GM19023 (cell line): Measurements from ENCODE around the gene SNAPC2.
"Not testable (repeated sequence)": the region's sequence is repeated elsewhere in the genome, so short reads cannot be mapped to it uniquely, and the experiment has no call there.

Experiments used
- ATAC-seq: cut with Tn5 transposase; IDR thresholded peaks from one replicate; pipeline ENCODE4 v1.9.1; 2021; ENCODE audit warnings: mild to moderate bottlenecking, moderate library complexity; ENCODE audit not compliant: unreplicated experiment

Gene SNAPC2

DNA sequence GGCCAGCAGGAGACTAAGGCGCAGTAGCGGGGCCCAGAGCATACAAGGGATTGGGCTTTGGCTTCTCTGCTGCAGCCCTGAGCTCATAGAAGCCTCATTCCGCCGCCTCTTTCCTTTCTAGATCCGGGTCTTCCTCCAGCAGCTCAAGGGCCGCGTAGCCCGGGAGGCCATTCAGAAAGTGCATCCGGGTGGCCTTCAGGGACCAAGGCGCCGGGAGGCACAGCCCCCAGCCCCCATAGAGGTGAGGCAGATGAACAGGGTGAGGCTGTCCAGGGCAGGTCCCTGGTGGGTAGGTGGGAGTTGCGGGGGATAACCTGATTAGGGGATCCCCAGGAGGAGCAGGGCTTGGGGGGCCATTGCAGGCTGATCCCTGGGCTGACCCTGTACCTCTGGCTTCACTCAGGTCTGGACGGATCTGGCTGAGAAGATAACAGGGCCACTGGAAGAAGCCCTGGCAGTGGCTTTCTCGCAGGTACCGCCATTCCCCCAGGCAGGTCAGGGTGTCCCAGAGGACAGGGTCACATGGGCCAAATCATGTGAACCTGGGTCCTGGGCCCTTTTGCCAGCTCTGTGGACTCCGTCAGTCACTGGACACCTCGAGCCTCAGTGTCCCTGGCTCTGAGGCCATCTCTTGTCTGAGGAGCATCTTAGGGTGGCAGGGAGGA, 1.3 kb downstream of the SNAPC2 start:
- no peak for ATAC-seq

DNA sequence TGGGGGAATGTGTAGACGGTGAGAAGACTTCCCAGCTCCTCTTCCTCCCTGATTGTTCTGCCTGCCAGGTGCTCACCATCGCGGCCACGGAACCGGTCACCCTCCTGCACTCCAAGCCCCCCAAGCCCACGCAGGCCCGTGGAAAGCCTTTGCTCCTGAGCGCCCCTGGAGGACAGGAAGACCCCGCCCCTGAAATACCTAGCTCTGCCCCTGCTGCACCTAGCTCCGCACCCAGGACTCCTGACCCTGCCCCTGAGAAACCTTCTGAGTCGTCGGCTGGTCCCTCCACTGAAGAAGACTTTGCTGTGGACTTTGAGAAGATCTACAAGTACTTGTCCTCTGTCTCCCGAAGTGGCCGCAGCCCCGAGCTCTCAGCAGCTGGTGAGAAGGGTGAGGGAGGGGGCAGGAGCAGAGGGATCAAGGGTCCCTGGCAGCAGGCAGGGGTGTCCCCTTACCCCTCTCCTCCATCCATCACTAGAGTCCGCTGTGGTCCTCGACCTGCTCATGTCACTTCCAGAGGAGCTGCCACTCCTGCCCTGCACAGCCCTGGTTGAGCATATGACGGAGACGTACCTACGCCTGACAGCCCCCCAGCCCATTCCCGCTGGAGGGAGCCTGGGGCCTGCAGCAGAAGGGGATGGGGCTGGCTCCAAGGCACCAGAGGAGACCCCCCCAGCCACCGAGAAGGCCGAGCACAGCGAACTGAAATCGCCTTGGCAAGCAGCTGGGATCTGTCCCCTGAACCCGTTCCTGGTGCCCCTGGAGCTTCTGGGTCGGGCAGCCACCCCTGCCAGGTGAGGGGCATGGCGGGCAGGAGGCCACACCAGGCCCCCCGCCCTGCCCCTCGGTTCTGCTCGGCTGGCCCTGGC, 2.1 kb downstream of the SNAPC2 start:
- no peak for ATAC-seq

DNA sequence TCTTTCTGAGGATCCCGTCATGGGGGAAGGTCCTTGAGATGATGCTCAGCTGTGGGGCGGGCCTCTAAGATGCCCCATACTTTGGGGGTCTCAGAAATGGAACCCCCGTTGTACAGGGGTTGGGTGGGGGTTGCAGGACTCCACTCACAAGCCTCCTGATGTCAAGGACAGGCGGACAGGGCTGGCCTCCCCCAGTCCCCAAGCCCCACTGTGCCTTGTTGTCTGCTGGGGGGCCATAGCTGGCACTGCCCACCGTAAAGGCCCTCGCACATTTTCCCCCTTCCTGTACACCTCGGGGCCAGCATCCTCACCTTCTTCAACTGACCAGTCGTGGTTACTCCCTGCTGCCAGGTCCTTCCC, 2.7 kb downstream of the SNAPC2 start:
- ATAC-seq, result no peak

DNA sequence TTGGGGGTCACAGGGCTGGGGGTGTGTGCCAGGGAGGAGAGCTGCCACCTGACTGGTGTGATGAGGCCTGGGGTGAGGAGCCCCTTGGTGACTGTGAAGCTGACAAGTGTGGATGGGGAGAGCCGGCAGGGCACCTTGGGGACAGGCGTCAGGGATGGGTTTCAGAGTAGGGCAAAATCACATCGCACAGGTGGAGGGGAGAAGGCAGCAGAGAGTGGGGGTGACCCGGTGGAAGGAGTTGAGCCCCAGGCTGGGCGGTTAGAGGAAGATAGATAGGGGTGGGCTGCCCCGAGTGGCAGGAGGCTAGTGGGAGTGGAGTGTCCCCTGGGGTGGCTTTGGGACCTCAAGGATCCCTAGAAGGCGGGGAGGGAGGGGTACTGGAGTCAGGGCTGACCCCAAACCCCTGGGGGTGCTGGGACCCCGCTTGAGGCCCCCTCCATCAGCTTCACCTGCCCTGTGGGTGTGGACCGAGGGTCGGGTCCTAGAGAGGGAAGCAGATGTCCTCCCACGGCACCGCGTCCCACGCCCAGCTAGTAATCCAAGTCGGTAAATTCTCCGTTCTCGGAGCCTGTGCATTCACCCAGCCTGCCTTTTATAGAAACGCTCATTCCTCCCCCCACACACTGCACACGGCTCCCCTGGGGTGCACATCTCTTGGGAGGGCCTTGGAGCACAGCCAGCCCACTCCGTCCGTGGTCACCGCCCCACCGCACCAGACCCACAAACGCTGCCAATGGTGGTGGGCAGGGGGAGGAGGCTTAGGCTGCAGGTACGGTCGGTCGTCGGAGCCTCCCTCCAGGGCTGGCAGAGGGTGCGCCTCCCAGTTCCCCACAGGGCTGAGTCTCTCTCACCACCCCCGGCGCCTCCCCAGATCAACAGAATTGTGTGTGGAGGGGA, 3.4 kb downstream of the SNAPC2 start:
- ATAC-seq, result no peak

DNA sequence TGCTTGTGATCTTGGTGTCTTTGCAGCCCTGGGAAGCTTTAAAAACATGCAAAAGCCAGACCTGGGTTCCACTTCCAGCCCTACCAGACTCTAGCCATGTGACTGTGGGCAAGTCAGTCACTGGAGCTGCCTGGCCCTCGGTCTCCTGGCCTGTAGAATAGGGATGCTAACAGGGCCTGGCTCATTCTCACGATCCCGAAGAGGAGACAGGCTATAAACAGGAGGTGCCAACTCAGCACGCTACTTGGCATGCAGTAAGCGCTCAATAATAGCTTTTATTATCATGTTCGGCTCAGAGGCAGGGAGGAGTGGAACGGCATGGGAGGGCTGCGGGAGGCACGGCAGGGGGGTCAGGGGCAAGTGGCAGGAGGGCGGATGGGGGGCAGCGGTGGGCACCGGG, 4.1 kb downstream of the SNAPC2 start:
- no peak for ATAC-seq

DNA sequence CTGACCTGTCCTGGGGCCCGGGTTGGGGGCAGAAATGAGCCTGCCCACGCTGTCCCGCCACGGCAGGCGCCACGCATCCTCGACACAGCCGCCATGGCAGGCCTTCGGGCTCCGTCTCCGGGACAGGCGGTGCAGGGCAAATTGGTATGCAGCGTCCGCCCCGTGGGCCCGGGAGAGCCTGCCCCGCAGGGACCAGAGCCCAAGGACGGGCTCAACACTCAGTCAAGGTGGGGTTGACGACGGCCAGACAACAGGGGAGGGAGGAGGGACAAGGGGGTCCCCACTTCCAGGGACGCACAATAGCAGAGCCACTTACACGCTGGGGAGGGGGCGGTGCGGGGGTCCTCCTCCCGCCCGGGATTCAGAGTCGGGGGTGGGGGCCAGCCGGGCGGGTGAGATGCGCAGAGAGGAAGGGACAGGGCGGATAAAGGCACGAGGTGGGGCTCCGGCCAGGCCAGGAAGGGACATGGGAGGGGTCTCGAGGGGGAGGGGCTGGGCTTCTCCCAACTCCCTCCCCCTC, 4.6 kb downstream of the SNAPC2 start:
- no peak for ATAC-seq

DNA sequence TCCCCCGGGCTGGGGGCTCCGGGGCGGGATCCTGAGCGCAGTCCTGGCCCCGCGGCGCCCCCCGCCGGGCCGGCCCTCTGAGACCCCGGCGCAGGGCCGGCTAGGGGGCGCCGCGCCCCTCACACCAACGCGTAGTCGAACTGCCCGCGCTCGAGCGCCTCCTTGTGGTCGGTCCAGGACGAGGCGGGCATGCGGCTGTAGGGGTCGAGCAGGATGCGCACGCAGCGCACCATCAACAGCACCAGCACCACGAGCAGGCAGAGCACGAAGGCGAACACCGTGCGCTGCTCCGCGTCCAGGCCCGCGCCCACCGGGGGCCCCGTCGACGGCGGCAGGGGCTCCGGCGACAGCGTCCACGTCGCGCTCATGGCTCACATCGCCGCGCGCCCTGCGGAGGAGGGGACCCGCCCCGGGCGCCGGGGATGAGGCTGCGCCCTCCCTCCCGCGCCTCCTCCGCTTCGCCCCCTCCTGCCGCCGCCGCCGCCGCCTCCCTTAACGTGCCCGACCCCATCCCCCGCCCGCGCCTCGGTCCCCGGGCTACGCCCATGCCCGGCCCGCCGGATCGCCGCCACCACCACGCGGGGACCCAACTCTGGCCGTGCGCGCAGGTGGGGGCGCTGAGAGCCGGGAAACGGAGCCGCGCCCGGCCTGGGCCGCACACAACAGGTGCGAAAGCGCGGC, 5.2 kb downstream of the SNAPC2 start:
- no peak for ATAC-seq

DNA sequence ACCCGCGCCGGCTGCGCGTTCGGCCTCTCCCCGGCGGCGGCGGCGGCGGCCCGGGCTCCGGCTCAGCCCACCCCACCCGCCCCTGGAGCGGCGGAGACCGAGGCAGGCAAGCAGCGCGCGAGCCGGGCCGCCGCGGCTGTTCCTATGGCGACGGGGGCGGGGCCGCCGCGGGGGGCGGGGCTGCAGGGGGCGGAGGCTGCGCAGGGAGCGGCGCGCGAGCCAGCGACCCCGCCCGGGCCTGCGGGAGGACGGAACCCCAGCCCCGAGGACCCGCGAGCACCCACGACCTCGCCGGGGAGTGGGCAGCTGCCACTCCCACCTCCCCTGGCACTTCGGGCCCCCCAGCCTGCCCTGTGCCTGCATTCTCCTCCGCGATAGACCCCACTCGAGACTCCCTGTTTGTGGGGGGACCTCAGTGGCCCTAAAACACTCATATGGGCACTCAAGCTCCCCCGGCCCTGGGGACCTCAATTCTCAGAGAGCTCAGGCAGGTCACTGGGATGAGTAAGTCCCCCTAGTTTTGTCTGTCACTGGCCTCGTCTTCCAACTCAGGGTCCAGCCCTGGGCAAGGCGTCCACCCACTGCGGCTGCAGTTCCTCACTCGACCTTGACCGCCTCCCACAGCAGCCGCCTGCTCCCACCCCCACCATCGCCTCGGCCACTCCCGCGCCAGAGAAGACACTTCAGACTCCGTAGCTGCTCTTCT, 6.0 kb downstream of the SNAPC2 start, which contains the start of gene CTXN1:
CTXN1 (minus strand) TSS at position 115 of the 706 bp plus-strand sequence. CDS start 597 bp downstream, outside the sequence.
- no peak for ATAC-seq

DNA sequence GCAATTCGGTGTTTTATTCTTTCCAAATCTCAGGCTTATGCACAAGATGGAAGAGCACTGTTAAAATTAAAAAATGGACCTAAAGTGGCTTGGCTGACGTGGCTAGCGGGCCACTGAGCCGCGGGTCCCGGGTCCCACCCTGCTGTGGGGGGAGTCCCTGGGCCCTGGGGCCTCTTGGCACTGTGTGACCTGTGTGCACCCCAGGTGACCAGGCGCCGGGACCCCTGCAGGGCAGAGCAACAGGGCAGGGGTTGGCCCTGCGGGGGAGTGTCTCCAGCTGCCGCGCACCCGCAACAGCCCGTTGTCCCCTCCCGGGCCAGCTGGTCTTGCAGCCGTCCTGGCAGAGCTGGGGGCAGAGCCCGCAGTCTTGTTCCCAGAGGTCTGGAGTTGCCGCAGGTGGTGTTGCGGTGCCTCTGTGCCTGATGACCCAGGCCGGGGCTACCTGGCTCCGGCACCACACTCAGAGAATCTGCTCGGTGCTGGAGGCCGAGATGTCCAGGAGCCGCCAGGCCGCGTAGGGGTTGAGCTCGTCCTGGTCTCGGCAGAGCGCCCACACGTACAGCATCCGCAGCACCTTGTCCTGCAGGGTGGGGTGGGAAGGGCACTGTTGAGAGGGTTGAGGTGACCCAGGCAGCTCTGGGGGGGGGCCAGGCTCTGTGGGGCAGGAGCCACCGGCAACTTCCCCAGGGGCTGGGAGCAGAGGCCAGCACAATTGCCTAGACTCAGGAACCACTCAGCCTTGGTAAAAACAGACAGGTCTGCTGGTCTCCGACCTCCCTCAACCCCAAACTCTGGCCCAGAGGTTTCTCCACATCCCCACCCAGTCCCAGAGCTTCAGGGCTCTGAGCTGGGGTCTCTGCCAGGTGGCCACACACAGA, 6.8 kb downstream of the SNAPC2 start:
- ATAC-seq, result no peak

DNA sequence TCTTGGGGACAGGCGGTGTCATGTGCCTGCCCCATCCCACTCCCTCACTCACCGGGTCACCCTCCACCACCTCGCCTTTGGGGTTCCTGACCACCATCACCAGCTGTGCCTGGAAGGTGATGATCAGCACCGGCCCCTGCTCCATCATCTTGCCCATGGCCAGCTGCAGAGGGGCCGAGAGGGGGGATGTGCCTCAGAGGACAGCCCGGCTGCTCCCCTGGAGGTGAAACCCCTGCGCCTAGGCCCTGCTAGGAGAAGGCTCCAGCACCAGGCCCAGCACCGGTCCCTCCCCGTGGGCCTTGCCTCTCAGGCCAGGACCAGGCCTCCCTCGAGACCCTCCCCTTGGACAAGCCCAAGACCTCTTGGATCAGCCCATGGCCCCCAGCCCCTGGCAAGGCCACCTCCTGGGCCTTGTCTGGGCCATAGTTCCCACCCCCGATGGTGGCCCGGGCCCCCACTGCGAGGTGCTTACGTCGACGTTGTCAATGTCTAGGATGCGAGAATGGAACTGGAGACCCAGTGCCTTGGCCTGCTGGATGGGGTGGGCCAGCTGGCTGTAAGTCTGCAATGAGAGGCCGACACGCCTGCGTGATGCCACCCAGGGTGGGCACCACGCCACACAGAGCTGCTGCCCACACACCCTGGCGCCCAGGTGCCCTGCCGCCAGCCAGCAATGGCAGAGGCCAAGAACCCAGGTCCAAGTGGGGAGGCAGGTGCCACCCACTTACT, 7.6 kb downstream of the SNAPC2 start:
- no peak for ATAC-seq

DNA sequence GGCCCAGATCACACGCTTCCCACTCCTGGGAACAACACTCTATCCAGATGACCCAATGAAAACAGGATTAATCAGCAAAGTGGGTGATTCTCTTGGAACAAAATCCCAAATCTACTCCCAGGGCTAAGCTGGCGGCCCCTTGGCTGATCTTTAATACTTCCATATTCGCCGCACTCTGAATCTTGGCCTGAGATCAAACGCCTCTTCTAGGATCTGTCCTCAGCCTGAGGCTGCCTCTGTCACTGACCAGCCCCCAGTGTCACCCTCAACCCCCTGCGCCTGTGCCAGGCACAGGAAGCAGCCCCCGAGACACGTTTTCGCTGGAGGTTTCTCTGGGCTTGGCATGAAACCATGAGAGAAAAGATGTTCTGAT, 8.2 kb downstream of the SNAPC2 start:
- ATAC-seq, result no peak

DNA sequence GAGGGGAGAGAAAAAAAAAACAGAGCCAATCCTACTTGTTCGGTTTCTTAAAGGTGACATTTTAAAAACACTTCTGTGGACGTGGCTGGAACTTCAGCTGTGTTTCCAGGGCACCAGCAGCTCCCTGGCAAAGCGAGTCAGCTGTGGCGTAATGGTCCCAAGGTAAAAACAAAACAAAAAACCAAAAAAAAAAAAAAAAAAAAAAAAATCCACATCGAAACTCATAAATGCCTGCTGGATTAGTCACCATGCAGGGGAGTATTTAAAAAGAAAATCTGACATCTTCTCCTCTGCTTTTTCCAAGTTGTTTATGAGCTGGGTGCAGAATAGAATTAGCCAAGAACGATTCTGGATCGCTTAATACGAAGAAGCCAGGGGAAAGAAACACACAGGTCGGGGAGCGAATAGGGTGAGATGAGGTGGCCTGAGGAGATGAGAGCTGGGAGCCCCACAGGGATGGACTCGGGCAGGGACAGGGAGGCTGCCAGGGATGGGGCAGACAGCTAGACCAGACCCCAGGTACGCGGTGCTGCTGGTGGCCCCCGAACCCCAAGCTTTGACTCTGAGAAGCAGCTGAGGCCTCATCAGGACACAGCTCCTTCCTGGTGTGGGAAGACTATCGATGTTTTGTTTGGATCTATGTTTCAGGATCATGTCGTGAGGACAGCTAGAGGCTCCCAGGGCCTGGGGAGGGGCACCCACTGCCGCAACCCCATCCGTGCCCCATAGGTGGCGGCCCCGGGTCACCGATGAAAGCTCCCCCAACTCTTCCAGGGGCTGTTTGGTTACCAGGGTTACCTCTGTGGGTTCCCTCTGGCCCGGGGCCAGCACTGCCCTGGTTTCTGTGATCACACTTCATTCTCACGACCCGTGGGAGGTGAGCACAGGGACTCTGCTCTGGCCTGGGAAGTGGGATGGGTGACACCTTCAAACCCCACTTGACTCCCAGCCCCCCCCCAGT, 8.9 kb downstream of the SNAPC2 start:
- no peak for ATAC-seq

DNA sequence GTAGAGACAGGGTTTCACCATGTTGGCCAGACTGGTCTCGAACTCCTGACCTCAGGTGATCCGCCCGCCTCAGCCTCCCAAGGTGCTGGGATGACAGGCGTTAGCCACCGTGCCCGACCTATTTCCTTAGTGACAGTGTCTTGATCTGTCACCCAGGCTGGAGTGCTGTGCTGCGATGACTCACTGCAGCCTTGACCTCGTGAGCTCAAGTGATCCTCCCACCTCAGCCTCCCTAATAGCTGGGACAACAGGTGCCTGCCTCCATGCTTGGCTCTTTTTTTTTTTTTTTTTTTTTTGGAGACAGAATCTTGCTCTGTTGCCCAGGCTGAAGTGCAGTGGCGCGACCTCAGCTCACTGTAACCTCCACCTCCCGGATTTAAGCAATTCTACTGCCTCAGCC, 9.9 kb downstream of the SNAPC2 start:
- not testable (repeated sequence) for ATAC-seq

DNA sequence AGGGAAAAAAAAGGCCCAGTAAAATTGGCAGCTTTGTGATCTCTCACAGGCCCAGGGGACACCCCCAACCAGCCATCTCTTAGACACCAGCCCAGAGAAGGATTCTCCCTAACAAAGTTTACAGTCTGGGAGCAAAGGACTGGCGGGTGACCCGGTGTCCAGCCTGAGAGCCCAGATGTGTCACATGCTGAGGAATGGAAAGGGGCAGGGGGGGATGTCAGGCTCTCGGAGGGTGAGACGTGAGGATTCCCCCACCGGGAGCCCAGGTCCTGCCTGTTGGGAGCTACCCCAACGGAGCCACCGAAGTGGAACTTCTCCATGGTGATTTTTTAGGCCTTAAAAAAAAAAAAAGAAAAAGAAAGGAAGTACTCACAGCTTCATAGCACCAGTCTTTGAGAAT, 10.6 kb downstream of the SNAPC2 start:
- ATAC-seq, result no peak

DNA sequence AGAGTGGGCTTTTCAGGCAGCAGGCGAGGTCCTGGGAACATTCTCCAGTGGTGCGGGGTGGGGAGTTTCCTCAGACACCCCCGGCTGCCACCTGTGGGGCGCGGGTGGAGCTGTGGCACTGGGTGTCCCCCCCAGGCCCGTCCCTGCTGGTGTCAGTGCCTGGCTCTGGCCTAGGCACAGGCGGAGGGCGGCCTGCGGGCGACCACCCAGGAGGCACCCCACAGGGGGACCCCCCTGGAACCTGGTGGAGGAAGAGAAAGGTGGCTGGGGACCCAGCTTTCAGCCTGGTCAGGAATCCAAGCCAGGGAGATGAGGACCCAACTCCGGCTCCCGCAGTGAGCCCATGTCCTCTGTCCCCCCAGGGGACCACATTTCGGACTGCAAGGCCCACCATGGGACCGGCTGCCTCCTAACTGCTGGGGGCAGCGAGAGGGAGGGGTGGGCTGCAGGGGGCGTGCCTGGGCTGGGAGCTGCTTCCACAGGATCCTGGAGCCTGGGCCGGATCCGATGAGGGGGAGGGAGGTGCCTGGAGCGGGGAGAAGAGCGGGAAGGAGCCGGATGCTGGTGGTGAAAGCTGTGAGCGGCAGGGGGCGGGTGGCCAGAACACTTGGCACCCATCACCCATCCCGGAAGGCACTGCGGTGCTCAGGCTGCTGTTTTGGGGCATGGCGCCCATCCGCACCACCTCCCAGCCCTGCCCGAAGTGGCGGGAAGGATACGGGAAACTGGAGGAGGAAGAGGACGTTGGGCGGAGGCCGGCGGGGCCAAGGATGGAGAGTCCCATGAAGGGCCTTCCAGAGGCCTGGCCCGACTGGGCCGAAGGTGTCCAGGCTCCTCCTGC, 11.3 kb downstream of the SNAPC2 start:
- no peak for ATAC-seq

DNA sequence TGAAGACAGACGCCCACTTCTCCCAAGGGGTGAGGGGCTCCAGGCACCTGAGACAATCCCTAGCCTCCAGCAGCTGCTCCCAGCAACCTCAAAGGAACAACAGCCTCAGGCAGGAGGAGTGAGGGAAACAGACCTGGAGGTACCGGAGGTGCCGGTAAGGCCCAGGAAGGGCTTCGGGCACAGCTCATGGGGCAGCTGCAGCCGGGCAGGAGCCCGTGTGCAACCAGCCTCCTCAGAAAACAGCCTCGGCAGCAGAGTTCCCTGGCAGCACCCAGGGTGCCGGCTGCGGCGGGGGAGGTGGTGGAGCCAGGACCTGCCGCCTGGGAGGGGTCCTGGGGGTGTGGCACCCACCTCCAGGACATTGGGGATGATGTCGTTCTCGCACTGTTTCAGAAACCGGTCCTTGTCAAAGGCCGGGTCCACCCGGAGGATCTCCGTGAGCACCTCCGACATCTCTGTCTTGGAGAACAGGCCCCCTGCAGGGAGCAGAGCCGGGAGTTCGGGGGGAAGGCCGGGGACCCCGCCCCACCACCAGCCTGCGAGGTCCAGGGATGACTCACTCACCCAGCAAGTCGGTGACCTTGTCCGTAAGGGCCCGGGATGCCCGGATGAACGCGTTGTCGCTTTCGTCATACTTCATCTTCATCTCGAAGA, 12.3 kb downstream of the SNAPC2 start:
- ATAC-seq, result no peak
